Thyroid gland (tissue), 4 donors: ENCODE measurements around the gene ZNF586.

Source experiments
- CTCF ChIP-seq, 6 experiments: fragments of 200-600 bp in 3 of 6; fragments of 450-650 bp in 3 of 6; sonication (generic) in 3 of 6; IDR thresholded peaks; one replicate each; pipeline ENCODE4 v1.5.1; 2016 to 2019; ENCODE audit warnings: antibody characterized with exemption in 6 of 6, mild to moderate bottlenecking in 2 of 6, inconsistent platforms in 1 of 6, moderate library complexity in 1 of 6
- POLR2A ChIP-seq, 2 donors: fragments of 450-650 bp; IDR thresholded peaks; one replicate each; pipeline ENCODE4 v1.6.1; 2017; ENCODE audit warnings: antibody characterized with exemption in 2 of 2, mild to moderate bottlenecking in 2 of 2, moderate library complexity in 1 of 2

GRCh38 chr19:57817976-57818375 is 48.5 kb downstream of the ZNF586 start:
- TF ChIP-seq CTCF (IDR thresholded peaks at IDR 0.05): peak in 2 of 6 experiments; percentile 11 to 37
- no peak for TF ChIP-seq POLR2A (IDR thresholded peaks at IDR 0.05)
